ENCODE data around the gene GAS7. TPM values are rescaled to one million over a fixed set of nuclear protein-coding genes. Genes with fewer than 3 reads are reported as not detected.

The GAS7 gene
- total RNA-seq, 4 donors from 2014 or later = 242 to 309 (median 264) TPM

DNA sequence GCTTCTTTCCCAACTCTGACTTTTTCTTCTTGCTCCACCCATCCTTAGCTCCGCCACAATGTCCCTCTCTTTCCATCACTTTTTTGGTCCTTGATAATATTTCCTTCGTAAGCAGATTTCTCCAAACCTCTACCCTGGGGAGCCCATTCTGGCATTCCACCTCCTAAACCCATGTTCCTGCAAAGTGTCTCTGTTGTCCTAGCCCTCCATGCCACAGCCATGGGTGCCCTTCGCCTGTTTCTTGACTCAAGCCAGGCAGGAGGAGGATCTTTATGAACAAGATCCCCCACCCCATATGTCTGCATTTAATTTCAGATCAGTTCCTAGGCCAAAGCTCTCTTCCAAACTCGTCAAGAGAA, 42.4 kb downstream of the GAS7 start:
- H3K27ac ChIP-seq = peak overlapping the region in 3 of 4 donors; percentile 23 to 81 (median 58)

DNA sequence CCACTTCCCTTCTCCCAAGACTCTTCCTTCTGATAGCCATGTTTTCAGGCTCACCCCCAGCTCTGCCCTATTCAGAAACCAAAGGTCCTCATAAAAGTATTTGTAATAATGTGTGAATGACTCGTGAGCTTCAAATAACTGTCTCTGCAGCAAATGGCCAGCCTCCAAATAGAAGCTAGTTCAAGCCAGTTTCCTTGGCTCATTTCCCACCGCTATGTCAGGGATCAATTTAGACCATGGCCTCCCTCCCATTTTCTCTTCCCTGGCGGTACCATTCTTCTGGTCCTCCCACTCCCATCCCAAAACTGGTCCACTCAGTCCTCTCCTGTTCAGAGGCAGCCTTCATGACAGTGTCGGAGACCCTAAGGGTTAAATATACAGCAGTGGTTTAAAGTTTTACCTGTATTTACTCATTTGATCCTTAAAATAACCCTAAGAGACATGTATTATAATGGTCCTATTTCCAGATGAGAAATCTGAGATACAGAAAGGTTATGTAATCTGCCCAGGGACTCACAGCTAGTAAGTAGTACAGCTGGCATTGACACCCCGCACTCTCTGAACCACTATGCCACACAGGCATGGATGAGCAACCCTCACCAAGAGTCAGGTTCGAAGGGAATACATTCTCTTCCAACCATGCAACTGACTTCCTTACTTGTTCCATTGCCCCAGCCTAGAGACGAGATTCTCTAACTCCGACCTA, 42.9 kb downstream of the GAS7 start:
- Histone ChIP-seq H3K27me3 (no peaks in the 10 kb centered on the region), H3K36me3 (no peaks in the 10 kb centered on the region), H3K4me1 (peaks cover 0 to 42% (median 4%) of the 10 kb centered on the region in 4 donors), H3K9me3 (no peaks in the 10 kb centered on the region), H3K27ac (peak overlapping the region in 3 of 4 donors; percentile 23 to 81 (median 58)), H3K4me3 (no peak overlapping the region)
- no peak for TF ChIP-seq EP300 (IDR thresholded peaks at IDR 0.05)
- TF ChIP-seq, protein P1, sequence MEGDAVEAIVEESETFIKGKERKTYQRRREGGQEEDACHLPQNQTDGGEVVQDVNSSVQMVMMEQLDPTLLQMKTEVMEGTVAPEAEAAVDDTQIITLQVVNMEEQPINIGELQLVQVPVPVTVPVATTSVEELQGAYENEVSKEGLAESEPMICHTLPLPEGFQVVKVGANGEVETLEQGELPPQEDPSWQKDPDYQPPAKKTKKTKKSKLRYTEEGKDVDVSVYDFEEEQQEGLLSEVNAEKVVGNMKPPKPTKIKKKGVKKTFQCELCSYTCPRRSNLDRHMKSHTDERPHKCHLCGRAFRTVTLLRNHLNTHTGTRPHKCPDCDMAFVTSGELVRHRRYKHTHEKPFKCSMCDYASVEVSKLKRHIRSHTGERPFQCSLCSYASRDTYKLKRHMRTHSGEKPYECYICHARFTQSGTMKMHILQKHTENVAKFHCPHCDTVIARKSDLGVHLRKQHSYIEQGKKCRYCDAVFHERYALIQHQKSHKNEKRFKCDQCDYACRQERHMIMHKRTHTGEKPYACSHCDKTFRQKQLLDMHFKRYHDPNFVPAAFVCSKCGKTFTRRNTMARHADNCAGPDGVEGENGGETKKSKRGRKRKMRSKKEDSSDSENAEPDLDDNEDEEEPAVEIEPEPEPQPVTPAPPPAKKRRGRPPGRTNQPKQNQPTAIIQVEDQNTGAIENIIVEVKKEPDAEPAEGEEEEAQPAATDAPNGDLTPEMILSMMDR (IDR thresholded peaks at IDR 0.05) = no peak
- no peak for TF ChIP-seq POLR2A (IDR thresholded peaks at IDR 0.05)
- DNase-seq (ENCODE audit: low spot score in 2 of 2) = no peak
- WGBS, 2 donors = 66 to 74% methylated on average over 8 of the region's 8 CpGs

More for the DNA sequence above, 42.4 kb downstream of the GAS7 start:
- H3K36me3 ChIP-seq = no peaks in the 10 kb centered on the region
- H3K9me3 ChIP-seq = no peaks in the 10 kb centered on the region
- no peak overlapping the region for H3K4me3 ChIP-seq
- WGBS, 2 donors = 81 to 85% methylated on average over 4 of the region's 4 CpGs
- H3K27me3 ChIP-seq = no peaks in the 10 kb centered on the region
- H3K4me1 ChIP-seq = peaks cover 0 to 37% (median 4%) of the 10 kb centered on the region in 4 donors
- no peak for TF ChIP-seq EP300 (IDR thresholded peaks at IDR 0.05)
- TF ChIP-seq POLR2A (IDR thresholded peaks at IDR 0.05) = no peak
- TF ChIP-seq, protein P1 (IDR thresholded peaks at IDR 0.05) = no peak
- no peak for DNase-seq (ENCODE audit: low spot score in 2 of 2)

DNA sequence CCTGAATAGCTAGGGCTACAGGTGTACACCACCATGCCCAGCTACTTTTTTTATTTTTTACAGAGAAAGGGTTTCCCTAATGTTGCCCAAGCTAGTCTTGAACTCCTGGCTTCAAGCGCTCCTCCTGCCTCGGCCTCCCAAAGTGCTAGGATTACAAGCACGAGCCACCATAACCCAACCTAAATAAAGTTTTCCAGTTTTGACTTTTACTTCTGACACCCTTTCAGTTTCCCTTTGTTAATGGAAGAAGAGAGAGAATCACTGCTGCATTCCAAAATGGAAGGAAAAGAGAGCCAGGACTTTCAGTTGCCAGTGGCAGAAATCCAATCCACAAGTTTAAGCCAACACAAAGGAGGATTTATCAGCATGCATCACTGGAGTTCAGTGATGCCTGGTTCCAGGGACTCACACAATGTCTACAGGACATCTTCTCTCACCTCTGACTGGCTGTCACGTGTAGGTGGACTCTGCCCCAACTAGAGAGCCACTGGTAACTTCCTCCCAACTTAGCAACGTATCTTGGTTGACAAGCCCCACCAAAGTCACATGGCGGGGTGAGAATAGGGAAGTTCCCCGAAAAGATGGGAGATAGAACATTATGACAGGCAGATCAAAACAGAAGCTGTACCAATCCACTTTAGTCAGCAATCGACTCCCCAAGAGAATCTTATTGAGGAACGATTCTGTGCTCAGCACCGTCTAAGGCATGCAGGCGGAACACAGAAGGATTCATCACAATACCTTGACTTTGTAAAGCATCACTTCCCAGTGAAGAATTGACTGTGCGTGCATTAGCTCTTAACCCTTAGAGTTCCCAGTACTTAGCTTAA, 46.5 kb downstream of the GAS7 start:
- no peaks in the 10 kb centered on the region for H3K9me3 ChIP-seq
- 72% methylated on average over 12 of the region's 12 CpGs for WGBS, 2 donors
- H3K36me3 ChIP-seq = no peaks in the 10 kb centered on the region
- no peaks in the 10 kb centered on the region for H3K27me3 ChIP-seq
- H3K27ac ChIP-seq = peak overlapping the region in 2 of 4 donors; percentile 7 to 33
- no peak overlapping the region for H3K4me3 ChIP-seq
- DNase-seq (ENCODE audit: low spot score in 2 of 2) = peak in 1 of 2 donors; percentile 42
- peak in 1 of 2 donors; percentile 67 for TF ChIP-seq EP300 (IDR thresholded peaks at IDR 0.05)
- TF ChIP-seq, protein P1 (IDR thresholded peaks at IDR 0.05) = no peak
- peaks cover 0 to 42% (median 3%) of the 10 kb centered on the region in 4 donors for H3K4me1 ChIP-seq

DNA sequence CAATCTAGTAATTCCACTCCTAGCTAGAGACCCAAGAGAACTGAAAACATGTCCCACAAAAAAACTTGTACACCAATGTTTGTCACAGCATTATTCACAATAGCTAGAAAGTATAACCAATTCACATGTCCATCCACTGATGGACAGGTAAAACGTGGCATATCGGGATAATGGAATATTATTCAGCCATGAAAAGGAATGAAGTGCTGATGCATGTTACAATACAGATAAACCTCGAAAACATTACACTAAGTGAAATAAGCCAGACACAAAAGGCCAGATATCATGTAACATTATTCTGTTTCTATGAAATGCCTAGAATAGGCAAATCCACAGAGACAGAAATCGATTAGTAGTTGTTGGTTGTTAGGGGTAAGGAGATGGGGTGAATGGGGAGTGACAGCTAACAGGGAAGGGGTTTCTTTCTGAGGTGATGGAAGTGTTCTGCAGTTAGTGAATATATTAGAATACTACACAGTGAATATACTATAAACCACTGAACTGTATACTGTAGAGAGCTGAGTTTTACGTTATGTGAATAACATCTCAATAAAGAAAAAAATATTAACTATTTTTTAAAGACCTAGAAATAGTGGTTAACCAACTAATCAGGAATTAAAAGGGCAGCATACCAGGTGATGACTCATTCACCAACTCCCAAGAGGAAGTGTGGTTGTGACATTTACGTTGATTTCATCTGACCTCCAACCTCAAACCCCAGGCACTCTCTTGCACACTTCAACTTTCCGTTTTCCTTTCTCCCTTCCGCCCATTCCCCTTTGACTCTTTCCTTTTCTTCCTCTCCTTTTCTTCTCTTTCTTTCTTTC, 48.6 kb downstream of the GAS7 start:
- H3K4me3 ChIP-seq = no peak overlapping the region
- no peaks in the 10 kb centered on the region for H3K9me3 ChIP-seq
- H3K27me3 ChIP-seq = no peaks in the 10 kb centered on the region
- no peaks in the 10 kb centered on the region for H3K36me3 ChIP-seq
- peak in 1 of 2 donors; percentile 39 for DNase-seq (ENCODE audit: low spot score in 2 of 2)
- peak overlapping the region in 1 of 4 donors; percentile 11 for H3K27ac ChIP-seq
- WGBS, 2 donors = 67 to 71% methylated on average over 8 of the region's 8 CpGs
- peaks cover 0 to 30% (median 2%) of the 10 kb centered on the region in 4 donors for H3K4me1 ChIP-seq
- peak in 1 of 2 donors; percentile 70 for TF ChIP-seq EP300 (IDR thresholded peaks at IDR 0.05)
- TF ChIP-seq, protein P1 (IDR thresholded peaks at IDR 0.05) = no peak

Measured in tibial nerve (tissue), 4 donors.